HG02943 (cell line): ENCODE results near the gene TTC33.
"Not testable (repeated sequence)": the region's sequence is repeated elsewhere in the genome, so short reads cannot be mapped to it uniquely, and the experiment has no call there.

Experiments used
- ATAC-seq: cut with Tn5 transposase; IDR thresholded peaks from one replicate; pipeline ENCODE4 v1.9.1; 2021; ENCODE audit warnings: mild to moderate bottlenecking, low read depth, moderate library complexity; ENCODE audit not compliant: unreplicated experiment

TTC33 gene

GRCh38 chr5:40656091-40656490 lies 99.7 kb downstream of the TTC33 start:
- not testable (repeated sequence) for ATAC-seq

GRCh38 chr5:40655138-40655537 lies 100.6 kb downstream of the TTC33 start:
- no peak for ATAC-seq

- no peak for ATAC-seq
These were observed 101.3 kb downstream of the TTC33 start for GRCh38 chr5:40654377-40654991.

DNA sequence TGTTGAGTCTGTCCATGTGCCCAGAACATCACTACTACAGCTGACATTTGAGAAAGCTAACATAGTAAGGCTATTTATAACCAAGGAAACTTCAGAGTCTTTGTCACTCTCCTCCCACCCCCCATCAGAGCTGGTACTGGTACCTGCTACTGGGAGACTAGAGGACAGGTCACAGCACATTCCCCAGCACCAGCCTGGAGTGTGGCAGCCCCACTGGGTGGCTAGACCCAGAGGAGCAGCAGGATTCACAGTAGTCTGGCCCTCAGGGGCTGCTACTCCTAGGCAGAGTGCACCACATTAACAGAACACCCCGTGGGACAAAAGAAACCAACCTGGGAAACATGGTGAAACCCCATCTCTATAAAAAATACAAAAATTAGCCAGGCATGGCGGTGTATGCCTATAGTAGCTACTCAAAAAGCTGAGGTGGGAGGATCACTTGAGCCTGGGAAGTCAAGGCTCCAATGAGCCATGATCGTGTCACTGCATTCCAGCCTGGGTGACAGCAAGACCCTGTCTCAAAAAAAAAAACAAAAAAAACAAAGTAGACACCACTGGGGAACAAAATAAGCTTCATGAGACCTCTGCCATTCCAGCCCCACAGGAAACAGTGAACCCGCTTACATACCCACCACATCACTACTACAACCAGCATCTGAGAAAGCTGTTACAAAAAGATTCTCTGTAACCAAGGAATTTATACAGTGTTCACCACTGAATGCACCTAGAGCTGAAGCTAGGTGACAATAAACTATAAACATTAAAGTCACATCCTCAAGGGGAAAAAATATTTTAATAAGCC lies 102.3 kb downstream of the TTC33 start:
- no peak for ATAC-seq

DNA sequence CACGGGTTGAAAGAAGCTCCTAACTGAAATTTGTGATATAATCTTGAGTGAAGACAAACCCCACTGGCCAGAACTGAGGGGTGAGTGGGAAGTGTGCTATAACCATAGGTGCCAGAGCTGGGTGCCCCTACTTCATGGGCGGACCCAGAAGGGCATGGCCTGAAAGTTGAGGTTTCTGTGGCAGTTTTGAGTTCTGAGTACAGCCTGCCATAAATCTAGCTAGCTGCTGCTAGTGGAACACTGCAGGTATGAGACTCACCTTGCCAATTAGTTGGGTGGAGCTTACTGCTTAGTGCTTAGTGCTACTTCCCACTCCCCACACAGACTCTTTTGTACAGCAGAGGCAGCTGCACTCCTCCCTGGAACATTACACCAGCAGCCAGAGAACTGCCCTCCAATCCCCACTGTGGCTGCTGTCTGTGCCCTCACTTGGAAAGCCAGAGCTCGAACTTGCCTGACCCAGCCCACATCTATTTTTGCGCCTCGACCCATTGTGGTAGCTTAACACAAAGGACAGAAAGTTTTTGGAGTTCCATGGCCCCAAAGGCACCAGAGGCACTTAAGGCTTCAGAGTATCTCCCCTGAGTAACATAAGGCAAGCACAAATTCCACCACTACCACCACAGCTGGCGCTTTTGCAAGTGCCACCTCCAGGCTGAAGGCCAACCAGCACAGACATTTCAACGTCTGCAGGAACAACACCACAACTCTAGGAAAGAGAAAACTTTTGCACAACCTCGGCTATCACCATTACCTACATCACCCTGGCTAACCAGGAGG lies 103.1 kb downstream of the TTC33 start:
- no peak for ATAC-seq

GRCh38 chr5:40651201-40651600 lies 104.6 kb downstream of the TTC33 start:
- no peak for ATAC-seq

DNA sequence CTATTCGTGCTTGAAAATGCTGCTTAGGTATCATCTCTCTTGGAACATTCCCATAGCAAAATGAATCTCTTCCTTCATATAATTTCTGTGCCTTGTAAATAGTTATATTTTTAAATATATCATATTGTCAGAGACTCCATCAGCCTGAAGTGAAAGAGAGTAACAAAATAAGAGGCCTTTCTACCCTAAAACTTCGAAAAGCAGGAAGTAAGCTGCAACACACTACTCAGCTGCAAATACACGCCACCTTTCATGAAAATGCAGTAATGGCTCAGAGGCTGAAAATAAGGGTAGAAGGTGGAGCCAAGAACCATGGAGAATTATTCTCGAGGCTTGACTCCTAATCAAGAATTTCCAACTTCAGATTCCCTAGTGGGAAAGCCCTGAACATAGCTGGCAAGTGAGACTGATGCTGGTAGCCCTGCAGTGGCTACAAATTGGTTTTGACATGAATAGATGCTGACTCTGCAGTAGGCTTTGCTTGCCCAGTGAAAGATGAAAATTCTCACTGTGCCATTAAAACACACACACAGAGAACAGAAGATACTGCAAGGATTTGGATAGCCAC lies 106.2 kb downstream of the TTC33 start:
- ATAC-seq: no peak

DNA sequence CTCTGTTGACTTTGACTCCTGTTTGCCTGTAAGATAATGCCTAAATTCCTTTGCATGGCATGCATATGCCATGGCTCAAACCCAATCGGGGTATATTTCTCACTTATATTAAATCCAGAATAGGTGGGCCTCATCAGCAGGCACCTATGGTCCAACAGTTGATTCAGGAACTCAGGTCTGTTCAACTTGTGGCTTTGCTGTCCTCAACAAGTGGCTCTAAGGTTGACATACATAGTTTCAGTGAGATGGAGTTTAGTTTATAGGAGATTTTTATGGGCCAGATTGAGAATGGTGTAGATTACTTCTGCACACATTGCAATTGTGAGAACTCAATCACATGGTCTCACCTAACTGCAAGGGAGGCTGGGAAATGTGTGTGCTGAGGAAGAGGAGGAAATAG lies 107.6 kb downstream of the TTC33 start:
- ATAC-seq: no peak

GRCh38 chr5:40646266-40646665 lies 109.5 kb downstream of the TTC33 start:
- no peak for ATAC-seq

GRCh38 chr5:40639531-40639930 lies 116.2 kb downstream of the TTC33 start:
- not testable (repeated sequence) for ATAC-seq

GRCh38 chr5:40634593-40634992 lies 121.2 kb downstream of the TTC33 start:
- no peak for ATAC-seq

DNA sequence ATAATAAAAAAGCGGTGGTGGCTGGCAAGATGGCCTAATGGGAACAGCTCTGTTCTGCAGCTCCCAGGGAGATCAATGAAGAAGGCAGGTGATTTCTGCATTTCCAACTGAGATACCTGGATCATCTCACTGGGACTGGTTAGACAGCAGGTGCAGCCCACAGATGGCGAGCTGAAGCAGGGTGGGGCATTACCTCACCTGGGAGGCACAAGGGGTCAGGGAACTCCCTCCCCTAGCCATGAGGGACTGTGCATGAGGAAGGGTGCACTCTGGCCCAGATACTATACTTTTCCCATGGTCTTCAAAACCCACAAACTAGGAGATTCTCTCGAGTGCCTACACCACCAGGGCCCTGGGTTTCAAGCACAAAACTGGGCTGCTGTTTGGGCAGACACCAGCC lies 121.6 kb downstream of the TTC33 start:
- ATAC-seq: no peak

- ATAC-seq: no peak
These were observed 124.5 kb downstream of the TTC33 start for GRCh38 chr5:40631236-40631635.

GRCh38 chr5:40630126-40630525 lies 125.6 kb downstream of the TTC33 start:
- no peak for ATAC-seq

DNA sequence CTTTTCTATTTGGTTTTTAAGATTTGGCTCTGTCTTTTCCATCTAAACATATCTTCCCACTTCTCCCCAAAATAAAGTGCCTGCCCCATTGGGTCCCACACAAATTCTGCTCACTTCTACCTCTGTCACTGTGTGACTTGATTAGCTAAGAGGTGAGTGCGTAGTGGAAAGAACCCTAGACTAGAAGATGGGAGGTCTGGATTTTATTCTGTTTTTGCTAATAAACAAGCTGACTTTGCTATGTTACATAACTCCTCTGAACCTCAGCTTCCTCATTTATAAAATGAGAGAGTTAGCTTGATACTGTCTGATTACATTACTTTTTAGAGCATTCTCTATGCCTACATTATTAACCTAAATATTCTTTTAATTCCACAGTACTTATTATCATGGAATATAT lies 127.4 kb downstream of the TTC33 start:
- no peak for ATAC-seq

DNA sequence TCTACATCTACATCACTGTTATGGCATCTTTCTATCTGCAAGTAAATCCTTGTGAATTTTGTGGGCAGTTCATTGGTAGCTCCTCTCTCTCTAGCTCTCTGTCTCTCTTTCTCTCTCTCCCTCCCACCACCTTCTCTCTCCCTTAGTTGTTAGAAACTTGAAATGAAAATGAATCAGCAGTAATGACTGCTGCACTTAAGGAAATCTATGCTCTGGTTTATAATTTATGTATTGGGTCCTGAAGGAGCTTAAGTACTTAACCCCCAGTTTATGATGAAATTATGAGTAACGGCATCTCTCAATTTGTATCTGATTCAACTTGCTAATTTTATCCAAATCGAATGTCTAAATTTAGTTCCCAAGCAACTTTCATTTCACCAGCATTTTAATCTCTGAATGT lies 128.1 kb downstream of the TTC33 start:
- ATAC-seq: no peak

GRCh38 chr5:40626801-40627200 lies 129.0 kb downstream of the TTC33 start:
- no peak for ATAC-seq

DNA sequence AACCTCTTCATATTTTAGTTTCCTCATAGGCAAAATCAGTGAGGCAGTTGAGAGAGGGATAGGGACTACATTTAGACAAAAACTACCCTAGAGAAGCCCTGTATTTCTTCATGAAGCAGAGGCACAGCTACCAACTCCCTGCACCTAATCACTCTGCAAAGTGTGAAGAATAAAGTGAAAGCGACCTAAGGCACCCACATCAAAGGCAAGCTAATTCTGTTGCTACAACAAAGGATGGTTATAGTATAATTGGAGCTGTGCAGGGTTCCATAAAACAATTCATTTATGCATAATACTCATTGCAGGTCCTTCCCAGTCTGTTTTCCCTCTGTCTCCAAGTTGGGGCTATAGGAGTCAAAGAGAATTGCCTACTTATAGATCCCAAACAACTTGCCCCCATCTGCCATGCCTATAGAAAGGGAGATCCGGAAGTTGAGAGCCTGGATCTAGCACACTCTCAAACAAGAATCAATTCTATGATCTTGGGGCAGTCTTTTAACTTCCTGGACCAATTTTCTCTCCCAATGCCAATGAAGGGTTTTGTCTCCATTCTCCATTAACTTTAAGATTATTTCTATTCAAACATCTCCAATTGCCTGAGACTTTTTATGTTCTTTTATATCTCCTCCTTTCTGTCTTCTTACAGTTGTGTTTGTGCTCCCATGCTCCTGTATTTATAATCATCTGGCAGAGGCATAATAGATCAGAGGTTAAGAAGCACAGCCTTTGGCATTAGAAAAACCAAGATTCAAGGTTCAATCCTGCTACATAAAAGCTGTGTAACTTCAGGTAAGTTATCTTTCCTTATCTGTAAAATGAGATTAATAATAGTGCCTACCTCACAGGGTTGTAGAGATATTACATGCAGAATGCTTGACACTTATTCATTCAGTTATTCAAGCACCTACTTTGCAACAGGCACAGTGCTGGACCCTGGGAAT lies 132.0 kb downstream of the TTC33 start:
- ATAC-seq: no peak

DNA sequence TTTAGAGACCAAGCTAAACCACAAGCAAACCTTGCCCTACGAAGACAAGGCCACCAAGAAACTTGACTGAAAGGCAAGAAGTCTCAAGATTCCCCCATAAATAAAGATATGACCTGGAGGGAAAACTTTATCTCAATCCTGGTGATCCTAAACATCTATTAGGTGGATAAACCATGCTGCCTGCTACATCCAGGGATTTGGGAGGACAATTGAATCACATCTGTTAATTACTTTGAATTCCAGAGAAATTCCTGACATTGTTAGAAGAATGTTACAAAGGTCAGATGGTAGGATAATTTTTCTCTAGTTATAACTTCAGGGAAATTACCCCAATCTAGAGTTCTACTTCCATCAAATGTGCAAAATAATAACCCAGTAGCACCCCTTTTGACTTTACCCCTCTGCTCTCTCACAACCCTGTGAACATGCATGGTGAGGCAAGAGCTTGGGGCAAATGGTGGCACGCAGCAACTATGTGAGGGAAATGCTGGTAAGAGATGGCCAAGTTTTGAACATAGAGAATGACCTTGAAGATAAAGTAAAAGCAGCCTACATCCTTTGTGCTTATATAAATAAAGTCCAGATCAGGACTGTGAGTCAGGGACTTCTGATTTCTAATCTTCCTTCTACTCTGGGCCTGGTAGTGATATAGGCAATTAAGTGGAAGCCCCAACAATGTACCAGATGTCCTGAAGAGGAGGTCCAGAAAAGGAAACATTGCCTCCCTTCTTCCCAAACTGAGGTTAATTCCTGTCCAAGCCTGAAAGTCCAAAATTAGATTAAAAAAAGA lies 133.1 kb downstream of the TTC33 start:
- ATAC-seq: no peak
